ENCODE results near the gene RGS11. TPM values are rescaled to one million over a fixed set of nuclear protein-coding genes. Genes with fewer than 3 reads are reported as not detected.
"Not testable (repeated sequence)": the region's sequence is repeated elsewhere in the genome, so short reads cannot be mapped to it uniquely, and the experiment has no call there.

Gene RGS11
- total RNA-seq, 1 donor from 2014 or later = 6.5 TPM

DNA sequence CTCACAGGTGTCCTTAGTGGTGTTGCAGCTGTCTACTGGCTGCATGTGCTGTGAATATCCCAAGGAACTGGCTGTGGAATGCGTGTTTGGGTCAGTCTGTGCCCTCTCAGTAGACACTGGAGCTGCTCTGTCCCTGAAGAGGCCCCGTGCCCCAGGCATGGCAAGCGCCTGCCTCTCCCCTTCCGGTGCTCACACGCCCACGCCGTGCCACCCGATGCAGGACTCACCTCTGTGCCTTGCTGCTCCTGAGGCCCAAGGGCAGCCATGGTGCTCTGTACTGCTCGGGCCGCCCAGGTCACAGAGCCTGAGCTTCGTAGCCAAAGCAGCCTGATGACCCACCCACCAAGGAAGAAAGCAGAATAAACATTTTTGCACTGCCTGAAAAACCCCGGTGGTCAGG lies 10.0 kb downstream of the RGS11 start:
- no peak for FAIRE-seq
- no peak for DNase-seq (ENCODE audit: low spot score in 2 of 2)

DNA sequence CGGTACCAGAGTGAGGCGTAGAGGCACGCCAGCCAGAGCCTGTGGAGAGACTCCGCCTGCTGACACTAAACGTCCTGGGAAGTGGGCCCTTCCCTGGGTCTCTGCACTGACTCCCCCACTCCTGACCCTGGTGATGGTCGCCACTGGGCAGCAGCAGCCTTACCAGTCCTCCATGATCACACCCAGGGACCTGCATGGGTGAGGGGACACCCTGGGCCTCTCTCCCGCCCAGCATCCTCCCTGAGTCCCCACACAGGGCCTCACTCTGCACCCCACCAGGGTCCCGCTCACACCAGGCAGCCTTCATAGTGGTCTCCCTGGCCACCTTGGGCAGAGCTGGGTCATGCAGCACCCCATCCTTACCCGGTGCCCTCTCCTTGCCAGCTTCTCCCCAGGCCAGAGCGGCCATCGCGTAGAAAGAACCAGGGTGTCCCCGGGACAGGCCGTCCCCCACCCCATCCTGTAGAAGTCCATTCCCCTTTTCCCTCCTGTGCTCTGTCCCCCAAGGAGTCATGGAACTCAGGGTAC lies 10.7 kb downstream of the RGS11 start:
- no peak for DNase-seq (ENCODE audit: low spot score in 2 of 2)
- no peak for FAIRE-seq

DNA sequence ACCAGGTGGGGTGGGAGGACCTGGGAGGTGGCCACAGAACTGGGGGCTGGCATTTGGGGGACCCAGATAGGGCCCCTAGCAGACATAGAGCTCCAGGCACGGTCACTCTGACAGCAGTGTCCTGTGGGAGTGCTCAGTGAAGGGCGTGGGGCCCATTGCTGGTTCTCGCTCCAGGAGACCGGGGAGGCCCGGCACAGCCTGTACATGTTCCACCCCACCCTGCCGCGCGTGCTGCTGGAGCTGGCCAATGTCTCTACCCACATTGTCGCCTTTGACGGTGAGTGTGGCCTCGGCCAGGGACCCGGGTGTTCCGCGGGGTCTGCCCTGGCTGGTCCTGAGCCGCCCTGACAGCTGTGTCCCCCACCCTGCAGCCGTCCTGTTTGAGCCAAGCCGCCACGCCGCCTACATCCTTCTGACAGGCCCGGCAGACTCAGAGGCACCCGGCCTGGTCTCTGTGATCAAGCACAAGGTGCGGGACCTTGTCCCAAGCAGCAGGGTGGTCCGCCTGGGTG lies 11.2 kb downstream of the RGS11 start:
- FAIRE-seq (no peak), DNase-seq (ENCODE audit: low spot score in 2 of 2) (no peak)

DNA sequence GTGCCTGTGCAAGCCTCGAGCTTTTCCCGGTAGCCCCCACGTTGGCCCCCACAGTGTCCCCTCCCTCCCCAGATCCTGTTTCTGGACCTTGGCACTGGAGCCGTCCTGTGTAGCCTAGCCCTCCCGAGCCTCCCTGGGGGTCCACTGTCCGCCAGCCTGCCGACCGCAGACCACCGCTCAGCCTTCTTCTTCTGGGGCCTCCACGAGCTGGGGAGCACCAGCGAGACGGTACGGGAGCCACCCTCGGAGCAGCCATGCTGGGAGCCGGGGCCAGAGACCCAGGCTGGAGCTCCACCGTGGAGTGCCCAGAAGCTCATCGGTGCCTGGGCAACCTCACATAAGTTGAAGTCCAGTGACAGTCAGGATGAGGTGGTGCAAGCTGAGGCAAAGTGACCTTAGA lies 11.8 kb downstream of the RGS11 start:
- DNase-seq (ENCODE audit: low spot score in 2 of 2) (no peak), FAIRE-seq (no peak)

DNA sequence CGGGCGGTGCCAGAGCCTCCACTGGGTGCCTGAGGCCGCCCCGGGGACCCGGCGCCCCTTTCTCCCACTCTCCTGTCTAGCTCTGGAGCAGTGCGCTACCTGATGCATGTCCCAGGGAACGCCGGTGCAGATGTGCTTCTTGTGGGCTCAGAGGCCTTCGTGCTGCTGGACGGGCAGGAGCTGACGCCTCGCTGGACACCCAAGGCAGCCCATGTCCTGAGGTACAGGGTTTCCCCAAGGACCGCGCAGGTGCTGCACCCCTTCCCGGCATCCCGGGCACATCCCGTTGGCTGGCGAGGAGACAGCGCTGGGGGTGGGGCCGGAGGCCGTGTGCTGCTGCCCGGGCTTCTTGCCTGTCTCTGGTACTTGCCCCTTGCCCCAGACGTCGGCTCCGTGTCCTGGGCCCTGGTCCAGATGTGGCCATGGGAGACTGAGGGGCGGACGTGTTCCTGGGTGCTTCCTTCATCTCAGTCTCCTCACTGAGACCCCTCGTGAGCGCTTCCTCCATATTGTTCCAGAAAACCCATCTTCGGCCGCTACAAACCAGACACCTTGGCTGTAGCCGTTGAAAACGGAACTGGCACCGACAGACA lies 12.5 kb downstream of the RGS11 start:
- DNase-seq (ENCODE audit: low spot score in 2 of 2) (no peak), FAIRE-seq (no peak)

DNA sequence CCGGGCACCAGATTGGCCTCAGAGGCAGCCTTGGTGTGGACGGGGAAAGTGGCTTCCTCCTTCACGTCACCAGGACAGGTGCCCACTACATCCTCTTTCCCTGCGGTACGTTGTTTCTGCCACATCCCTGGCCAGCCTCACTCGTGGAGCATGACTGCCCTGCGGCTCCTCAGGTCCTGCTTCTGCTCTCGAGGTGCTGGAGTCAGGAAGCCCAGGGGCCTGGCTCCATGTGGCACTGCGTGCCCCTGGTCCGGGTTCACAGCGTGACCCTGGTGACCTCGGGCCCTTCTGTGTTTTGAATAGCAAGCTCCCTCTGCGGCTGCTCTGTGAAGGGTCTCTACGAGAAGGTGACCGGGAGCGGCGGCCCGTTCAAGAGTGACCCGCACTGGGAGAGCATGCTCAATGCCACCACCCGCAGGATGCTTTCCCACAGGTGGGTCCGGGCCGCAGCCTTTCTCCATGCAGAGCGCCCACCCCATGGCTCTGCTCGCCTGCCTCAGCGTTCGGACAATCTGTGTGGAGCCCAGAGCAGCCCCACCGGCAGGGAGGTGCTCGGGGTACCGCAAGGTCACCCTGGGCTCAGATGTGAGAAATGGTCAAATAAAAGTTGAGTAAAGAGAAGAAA lies 13.5 kb downstream of the RGS11 start:
- FAIRE-seq (no peak), DNase-seq (ENCODE audit: low spot score in 2 of 2) (no peak)

DNA sequence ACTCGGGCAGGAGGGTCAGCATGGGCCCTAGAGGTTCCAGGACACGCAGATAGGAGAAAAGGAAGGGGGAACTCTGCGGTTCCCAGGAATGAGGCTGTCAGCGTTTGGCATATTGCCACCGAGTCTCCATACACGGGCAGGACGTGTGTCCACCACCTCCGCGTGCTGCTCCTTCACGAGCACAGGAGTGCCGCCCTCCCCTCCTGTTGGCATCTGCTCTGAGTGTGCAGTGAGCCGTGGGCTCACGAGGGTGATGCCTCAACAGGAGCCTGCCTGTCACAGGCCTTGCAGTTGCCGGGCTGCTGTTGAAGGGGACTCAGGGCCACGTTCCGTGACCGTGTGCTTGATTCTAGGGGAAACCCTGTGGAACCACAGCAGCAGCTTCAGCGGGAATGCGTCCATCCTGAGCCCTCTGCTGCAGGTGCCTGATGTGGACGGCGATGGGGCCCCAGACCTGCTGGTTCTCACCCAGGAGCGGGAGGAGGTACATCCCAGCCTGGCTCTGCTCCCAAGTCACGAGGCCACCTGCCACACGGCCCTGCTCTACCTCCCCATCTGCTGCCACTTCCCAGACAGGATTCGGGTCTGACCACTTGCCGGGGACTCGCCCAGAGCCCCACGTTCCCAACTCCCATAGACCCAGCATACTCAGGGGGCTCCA lies 14.6 kb downstream of the RGS11 start:
- FAIRE-seq (no peak), DNase-seq (ENCODE audit: low spot score in 2 of 2) (no peak)

DNA sequence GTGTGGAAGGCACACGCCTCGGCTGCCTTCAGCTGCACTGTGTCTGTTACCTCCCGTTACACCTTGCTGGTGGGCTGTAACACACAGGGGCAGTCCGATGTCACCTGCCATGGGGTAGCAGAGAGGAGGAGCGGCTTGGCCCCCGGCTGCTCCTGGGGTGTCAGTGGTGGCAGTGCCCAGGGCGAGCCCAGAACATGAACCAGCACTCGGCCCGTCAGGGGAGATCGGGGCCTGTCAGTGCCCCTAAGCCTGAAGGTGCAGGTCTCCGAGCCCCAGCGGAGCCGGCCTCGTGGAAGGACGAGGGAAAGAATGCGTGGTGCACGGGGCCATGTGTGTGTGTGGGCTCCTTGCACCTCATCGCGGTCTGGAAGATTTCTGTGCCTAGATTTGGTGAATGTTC lies 15.4 kb downstream of the RGS11 start:
- no peak for DNase-seq (ENCODE audit: low spot score in 2 of 2)

DNA sequence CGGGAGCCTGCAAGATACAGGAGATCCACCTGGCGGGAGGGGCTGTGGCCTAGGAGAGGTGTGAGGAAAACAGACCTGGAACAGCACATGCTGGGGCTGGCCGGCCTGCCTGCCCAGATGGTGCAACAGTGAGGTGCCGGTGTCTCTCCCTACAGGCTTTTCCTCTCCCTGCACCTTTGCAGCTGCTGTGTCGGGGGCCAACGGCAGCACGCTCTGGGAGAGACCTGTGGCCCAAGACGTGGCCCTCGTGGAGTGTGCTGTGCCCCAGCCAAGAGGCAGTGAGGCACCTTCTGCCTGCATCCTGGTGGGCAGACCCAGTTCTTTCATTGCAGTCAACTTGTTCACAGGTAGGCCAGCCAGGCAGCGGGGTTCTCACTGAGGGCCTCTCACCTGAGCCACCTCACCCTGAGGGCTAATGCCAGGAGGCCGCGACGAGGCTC lies 15.9 kb downstream of the RGS11 start:
- FAIRE-seq = no peak
- no peak for DNase-seq (ENCODE audit: low spot score in 2 of 2)

More for the DNA sequence above, 15.4 kb downstream of the RGS11 start:
- no peak for FAIRE-seq

DNA sequence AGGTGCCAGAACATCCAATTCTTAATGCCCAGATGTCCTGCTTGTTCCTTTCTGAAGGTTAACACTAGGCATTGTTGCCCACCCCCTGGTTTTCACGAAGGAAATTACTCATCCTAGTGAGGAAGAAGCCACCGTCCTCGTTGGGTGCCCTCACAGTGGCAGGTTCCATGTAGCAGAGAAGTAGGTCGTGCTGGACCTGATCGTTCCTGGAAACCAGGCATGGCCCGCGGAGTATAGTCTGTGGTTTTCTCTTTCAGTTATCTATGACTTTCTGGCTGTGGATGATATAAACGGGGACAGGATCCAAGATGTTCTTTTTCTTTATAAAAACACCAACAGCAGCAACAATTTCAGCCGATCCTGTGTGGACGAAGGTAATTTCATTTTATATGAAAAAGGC lies 16.5 kb downstream of the RGS11 start:
- FAIRE-seq (no peak), DNase-seq (ENCODE audit: low spot score in 2 of 2) (no peak)

DNA sequence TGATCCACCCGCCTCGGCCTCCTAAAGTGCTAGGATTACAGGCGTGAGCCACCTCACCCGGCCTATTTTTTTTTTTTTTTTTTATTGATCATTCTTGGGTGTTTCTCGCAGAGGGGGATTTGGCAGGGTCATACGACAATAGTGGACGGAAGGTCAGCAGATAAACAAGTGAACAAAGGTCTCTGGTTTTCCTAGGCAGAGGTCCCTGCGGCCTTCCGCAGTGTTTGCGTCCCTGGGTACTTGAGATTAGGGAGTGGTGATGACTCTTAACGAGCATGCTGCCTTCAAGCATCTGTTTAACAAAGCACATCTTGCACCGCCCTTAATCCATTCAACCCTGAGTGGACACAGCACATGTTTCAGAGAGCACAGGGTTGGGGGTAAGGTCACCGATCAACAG lies 17.7 kb downstream of the RGS11 start:
- not testable (repeated sequence) for FAIRE-seq; DNase-seq (ENCODE audit: low spot score in 2 of 2)

DNA sequence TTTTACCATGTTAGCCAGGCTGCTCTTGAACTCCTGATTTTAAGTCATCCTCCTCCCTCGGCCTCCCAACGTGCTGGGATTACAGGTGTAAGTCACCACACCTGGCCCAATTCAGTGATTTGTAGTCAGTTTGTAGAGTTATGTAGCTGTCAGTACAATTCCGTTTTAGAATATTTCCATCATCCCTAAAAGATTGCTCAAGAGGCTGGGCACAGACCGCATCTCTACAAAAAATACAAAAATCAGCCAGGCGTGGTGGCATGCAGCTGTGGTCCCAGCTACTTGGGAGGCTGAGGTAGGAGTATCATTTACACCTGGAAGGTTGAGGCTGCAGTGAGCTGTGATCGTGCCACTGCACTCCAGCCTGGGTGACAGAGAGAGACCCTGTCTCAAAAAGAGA lies 20.6 kb downstream of the RGS11 start:
- FAIRE-seq = no peak
- DNase-seq (ENCODE audit: low spot score in 2 of 2) = no peak

DNA sequence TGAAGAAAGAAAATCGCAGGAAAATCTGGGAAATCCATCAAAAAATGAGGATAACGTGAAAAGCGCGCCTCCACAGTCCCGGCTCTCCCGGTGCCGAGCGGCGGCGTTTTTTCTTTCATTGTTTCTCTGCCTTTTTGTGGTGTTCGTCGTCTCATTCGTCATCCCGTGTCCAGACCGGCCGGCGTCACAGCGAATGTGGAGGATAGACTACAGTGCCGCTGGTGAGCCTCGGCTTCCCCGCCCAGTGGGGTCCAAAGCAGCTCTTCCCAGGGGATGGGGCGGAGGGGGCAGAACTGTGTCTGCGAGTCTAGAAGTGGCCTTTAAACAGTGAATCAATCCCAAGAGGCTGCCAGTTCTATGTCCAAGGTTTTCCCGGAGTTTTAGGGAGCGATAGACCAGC lies 21.3 kb downstream of the RGS11 start:
- no peak for FAIRE-seq
- DNase-seq (ENCODE audit: low spot score in 2 of 2) = no peak

DNA sequence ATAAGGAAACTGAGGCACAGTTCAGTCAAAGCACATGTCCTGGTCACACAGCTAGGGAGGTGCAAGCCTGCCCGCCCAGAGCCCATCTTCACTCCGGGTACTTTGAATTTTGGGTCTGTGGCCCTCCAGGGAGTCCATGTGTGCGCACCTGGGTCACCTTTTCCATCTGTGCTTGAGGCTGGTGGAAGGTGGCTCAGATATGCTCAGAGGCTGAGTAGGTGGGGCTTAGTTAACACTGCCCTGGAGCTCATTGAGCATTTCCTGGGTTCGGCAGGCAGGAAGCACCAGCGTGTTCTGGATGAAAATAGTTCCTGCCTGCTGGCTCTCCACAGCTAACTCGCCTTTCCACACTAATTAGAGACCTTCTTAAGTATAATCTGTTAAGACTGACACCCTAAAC lies 21.9 kb downstream of the RGS11 start:
- FAIRE-seq (no peak), DNase-seq (ENCODE audit: low spot score in 2 of 2) (no peak)

DNA sequence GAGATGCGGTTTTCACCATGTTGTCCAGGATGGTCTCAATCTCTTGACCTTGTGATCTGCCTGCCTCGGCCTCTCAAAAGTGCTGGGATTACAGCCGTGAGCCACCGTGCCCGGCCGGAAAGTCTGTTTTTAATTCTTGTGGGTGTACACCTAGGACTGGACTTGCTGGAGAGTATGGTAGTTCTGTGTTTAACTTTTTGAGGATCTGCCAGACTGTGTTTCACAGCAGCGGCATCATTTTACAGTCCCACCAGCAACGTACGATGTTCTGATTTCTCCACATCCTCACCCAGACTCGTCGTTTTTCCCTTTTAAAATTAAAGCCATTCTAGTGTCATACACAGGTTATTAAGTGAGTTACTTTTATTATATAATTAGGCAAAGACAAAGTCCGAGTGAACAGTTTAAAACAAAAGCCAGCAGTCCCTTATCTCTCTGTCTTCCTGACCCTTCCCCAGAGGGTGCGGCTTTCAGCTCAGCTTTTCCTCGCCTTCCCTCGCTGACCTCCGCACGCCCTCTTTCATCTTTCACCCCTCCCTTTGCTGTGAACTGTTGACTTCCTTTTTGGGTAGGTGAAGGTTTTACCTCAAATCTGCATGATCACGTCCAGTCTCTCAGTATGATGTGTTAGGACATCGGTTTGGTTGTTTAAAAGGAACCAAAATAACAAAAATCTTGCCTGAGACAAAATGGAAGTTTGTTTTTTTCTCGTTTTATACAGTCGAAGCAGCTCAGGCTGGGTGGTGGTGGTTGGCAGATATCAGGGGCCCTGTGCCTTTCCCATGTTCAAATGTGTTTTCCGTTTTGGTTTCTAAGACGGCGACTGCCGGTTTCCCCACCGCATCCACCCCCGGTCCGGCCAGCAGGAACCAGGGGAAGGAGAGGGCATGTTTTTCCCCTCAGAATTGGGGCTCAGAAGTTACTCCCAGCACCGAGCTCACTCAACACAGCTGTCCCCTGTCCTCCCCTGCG lies 23.1 kb downstream of the RGS11 start:
- no peak for FAIRE-seq
- DNase-seq (ENCODE audit: low spot score in 2 of 2) = no peak

DNA sequence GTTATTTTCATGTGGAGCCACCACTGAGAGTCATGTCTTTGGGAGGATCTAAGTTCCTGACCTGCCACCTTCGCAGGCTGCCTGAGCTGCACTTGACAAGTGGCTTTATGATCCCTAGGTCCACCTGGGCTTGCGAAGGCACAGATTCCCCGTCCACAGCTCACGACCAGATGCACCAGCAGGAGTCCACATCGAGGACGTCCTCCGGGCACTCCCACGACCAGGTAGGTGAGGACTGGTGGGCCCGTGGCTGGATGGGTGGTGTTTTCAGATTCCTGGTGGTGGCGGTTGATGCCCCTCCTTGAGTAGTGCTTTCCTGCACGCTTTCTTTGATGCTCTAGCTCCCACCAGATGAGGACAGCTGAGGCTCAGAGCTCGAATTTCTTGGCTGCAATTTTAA lies 26.3 kb downstream of the RGS11 start:
- DNase-seq (ENCODE audit: low spot score in 2 of 2) (peak in 1 of 2 donors; percentile 6), FAIRE-seq (no peak)

DNA sequence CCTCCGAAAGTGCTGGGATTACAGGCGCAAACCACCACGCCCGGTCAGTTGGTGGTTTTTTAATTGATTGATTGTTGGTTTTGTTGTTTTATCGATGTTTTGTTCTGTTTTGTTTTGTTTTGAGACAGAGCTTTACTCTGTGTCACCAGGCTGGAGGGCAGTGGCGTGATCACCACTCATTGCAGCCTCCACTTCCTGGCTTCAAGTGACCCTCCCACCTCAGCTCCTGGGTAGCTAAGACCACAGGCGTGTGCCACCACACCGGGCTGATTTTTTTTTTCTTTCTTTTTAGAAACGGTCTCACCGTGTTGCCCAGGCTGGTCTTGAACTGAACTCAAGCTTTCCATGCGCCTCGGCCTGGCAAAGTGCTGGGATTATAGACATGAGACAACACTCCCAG lies 28.7 kb downstream of the RGS11 start:
- FAIRE-seq (no peak), DNase-seq (ENCODE audit: low spot score in 2 of 2) (no peak)

DNA sequence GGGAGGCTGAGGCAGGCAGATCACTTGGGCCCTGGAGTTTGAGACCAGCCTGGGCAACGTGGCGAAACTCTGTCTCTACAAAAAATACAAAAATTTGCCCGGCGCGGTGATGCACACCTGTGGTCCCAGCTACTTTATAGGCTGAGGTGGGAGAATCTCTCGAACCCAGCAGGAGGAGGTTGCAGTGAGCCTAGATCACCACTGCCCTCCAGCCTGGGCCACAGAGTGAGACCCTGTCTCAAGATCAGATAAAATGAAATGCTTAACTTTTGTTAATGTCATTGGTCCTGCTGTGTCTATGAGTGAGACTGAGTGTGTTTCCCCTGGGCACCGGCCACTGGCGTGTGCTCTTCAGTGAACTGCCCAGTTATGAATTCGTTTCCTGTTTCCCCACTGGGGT lies 30.6 kb downstream of the RGS11 start:
- FAIRE-seq (no peak), DNase-seq (ENCODE audit: low spot score in 2 of 2) (no peak)

DNA sequence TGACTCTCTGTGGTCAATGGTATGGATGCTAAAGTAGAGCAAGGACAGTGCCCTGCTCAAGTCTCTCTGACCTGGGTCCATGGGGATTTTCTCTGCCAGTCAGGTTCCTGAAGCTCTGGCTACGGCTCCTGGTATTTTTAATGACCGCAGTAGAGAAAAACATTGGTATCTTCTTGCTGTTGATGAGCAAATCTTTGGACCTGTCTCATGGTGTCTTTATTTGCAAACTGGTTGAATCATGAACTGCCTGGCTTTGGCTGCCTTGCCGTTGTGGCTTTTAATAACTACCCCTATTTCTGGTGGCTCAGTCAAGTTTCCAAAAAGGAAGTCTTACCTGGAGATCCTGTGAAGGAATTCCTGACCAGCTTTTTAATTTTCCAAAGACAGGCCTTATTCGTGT lies 32.4 kb downstream of the RGS11 start:
- FAIRE-seq = no peak
- no peak for DNase-seq (ENCODE audit: low spot score in 2 of 2)

DNA sequence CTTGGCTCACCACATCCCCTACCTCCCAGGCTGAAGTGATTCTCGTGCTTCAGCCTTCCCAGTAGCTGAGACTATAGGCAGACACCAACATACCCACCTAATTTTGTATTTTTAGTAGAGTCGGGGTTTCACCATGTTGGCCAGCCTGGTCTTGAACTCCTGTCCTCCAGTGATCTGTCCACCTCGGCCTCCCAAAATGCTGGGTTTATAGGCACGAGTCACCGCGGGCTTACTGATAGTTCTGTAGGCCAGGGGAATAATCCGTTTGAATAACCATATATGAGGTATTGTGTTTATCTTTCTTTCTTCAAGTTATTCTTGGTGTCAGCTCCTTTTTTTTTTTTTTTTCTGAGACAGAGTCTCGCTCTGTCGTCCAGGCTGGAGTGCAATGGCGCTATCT lies 33.5 kb downstream of the RGS11 start:
- DNase-seq (ENCODE audit: low spot score in 2 of 2) (no peak), FAIRE-seq (no peak)

DNA sequence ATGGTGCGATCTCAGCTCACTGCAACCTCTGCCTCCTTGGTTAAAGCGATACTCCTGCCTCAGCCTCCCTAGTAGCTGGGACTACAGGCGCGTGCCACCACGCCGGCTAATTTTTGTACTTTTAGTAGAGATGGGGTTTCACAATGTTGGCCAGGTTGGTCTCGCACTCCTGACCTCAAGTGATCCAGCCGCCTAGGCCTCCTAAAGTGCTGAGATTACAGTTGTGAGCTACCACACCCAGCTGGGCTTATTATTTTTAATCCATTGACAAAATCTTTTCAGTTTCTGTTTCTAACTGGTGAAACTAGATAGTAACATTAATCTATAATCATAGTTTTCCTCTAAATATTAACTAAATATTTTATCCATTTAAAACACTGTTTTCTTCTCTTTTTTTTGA lies 35.2 kb downstream of the RGS11 start:
- FAIRE-seq (no peak), DNase-seq (ENCODE audit: low spot score in 2 of 2) (no peak)
